ENCODE results near the gene NOS3. TPM values are rescaled to one million over a fixed set of nuclear protein-coding genes. Genes with fewer than 3 reads are reported as not detected.

NOS3 gene
- total RNA-seq, 3 donors from 2014 or later: 2.5 to 6.3 (median 6.0) TPM

- intact Hi-C loops (cut with DNase I, micrococcal nuclease): no loop called here
- DNase-seq (peak in 1 of 3 donors; percentile 14), ATAC-seq (no peak)
Observed at GRCh38 chr7:150944066-150945042, 46.5 kb upstream of the NOS3 start.

GRCh38 chr7:150945171-150945852 is 45.5 kb upstream of the NOS3 start:
- H3K4me1 ChIP-seq (ENCODE audit: low read depth): no peaks in the 10 kb centered on the region
- TF ChIP-seq CTCF (IDR thresholded peaks at IDR 0.05): no peak
- ATAC-seq: no peak
- no peak overlapping the region for H3K4me3 ChIP-seq
- H3K9me3 ChIP-seq: no peaks in the 10 kb centered on the region
- DNase-seq: peak in 1 of 3 donors; percentile 16
- H3K36me3 ChIP-seq (ENCODE audit: low read depth): no peaks in the 10 kb centered on the region
- intact Hi-C loops (cut with DNase I, micrococcal nuclease): no loop called here

More at GRCh38 chr7:150944066-150945042, 46.5 kb upstream of the NOS3 start:
- TF ChIP-seq CTCF (IDR thresholded peaks at IDR 0.05): no peak
- Histone ChIP-seq H3K4me1 (ENCODE audit: low read depth) (no peaks in the 10 kb centered on the region), H3K36me3 (ENCODE audit: low read depth) (no peaks in the 10 kb centered on the region), H3K4me3 (no peak overlapping the region), H3K9me3 (no peaks in the 10 kb centered on the region)

- no peak overlapping the region for H3K4me3 ChIP-seq
- H3K4me1 ChIP-seq (ENCODE audit: low read depth): no peaks in the 10 kb centered on the region
- intact Hi-C loops (cut with DNase I, micrococcal nuclease): no loop called here
- no peaks in the 10 kb centered on the region for H3K36me3 ChIP-seq (ENCODE audit: low read depth)
- peak in 1 of 3 donors; percentile 33 for DNase-seq
- no peak for TF ChIP-seq CTCF (IDR thresholded peaks at IDR 0.05)
- H3K9me3 ChIP-seq: no peaks in the 10 kb centered on the region
- ATAC-seq: no peak
Observed at GRCh38 chr7:150945853-150946420, 44.9 kb upstream of the NOS3 start.

GRCh38 chr7:150946421-150947240 is 44.2 kb upstream of the NOS3 start:
- intact Hi-C loops (cut with DNase I, micrococcal nuclease): no loop called here
- no peaks in the 10 kb centered on the region for H3K9me3 ChIP-seq
- H3K36me3 ChIP-seq (ENCODE audit: low read depth): no peaks in the 10 kb centered on the region
- DNase-seq (peak in 1 of 3 donors; percentile 18), ATAC-seq (no peak)
- TF ChIP-seq CTCF (IDR thresholded peaks at IDR 0.05): no peak
- no peaks in the 10 kb centered on the region for H3K4me1 ChIP-seq (ENCODE audit: low read depth)
- no peak overlapping the region for H3K4me3 ChIP-seq

- no peaks in the 10 kb centered on the region for H3K9me3 ChIP-seq
- no peaks in the 10 kb centered on the region for H3K4me1 ChIP-seq (ENCODE audit: low read depth)
- TF ChIP-seq CTCF (IDR thresholded peaks at IDR 0.05): no peak
- ATAC-seq (no peak), DNase-seq (peak in 1 of 3 donors; percentile 18)
- no peak overlapping the region for H3K4me3 ChIP-seq
- intact Hi-C loops (cut with DNase I, micrococcal nuclease): no loop called here
- H3K36me3 ChIP-seq (ENCODE audit: low read depth): no peaks in the 10 kb centered on the region
Observed at GRCh38 chr7:150947241-150947745, 43.5 kb upstream of the NOS3 start.
